GM04504 (cell line): ENCODE measurements around the gene COL25A1.

ENCODE experiments used
- DNase-seq: peaks from one replicate; pipeline ENCODE4 v3.0.0-alpha.2; 2012; ENCODE audit warnings: low read depth

Gene COL25A1

DNA sequence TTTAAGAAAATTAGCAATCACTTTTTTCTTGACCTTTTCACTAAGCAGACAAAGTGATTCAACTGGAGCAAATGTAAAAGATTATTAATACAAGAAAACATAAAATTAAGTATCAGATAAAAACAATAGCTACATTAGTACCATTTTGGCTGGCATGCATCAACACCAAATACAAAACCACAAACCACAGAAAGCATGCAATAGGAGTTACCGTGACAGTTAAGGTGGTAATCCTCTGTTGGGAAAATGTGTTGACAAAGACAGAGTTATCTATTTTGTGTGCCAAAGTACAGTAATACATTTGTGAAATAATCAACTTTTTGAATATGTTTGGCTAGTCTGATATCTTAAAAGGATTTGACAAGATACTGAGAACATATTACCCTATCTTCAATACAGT, 449.8 kb downstream of the COL25A1 start:
- no peak for DNase-seq

GRCh38 chr4:108851366-108851765, 451.1 kb downstream of the COL25A1 start:
- peak; percentile 36 for DNase-seq

DNA sequence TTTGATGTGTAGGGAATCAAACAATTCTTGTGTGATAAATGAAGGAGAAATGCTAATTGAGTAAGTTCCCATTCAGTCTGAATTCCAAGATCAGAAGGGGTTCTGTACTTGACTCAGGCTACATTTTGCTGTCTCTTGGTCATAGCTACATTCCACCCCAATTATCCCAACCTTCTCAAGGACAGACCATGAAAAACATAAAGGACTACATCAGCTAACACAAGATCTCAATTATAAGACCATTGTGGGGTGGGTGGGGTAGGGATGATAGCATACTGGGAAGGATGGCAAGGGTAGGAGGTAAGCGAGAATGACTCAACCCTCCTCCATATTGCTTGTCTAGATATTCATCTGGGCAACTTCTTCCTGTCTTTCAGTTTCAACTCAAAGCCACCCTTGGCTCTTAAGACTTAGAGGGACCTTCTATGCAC, 452.2 kb downstream of the COL25A1 start:
- no peak for DNase-seq

DNA sequence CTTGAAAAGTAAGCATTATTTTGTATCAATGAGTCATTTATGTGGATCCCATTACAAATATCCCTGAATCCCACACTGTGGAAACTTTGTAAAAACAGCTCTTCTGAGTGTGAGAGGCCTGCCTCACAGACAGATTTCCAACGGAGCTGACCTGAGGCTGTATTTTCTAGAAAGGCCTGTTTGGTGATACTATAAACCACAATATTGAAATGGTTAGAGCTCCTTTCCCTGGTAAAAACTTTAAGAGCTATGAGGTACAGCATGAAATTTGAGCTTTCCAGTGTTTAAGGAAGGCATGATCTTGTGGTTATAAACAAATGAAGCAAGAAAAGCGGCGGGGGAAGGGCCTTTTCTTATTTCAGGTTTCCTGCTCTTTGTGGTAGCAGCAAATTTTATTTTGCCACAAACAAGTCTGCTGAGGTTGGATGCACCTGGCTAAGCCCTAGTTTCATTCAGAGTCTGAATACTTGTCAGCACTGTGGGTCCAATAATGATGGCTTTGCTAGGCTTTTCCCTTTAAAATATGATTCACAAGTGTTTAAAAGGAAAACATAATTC, 452.8 kb downstream of the COL25A1 start:
- DNase-seq, result no peak

DNA sequence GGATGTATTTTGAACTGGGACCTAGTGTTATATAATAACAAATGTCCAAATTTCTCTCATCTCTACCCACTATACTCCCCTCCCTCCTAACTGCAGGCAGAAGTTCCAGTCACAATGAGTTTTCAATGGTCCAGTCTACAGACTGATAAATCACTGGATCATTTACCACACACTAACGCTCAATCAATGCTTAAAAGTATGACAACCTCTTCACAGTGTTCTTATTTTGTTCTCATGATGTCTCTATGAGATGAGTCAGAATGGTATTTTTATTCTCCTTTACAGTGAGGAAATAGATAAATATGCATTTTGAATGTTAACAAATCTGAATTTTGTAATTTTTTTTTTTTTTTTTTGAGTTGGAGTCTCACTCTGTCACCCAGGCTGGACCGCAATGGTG, 455.9 kb downstream of the COL25A1 start:
- no peak for DNase-seq

GRCh38 chr4:108840426-108840975, 462.0 kb downstream of the COL25A1 start:
- DNase-seq, result no peak

- DNase-seq, result no peak
Observed at GRCh38 chr4:108839333-108839732, 463.1 kb downstream of the COL25A1 start.

DNA sequence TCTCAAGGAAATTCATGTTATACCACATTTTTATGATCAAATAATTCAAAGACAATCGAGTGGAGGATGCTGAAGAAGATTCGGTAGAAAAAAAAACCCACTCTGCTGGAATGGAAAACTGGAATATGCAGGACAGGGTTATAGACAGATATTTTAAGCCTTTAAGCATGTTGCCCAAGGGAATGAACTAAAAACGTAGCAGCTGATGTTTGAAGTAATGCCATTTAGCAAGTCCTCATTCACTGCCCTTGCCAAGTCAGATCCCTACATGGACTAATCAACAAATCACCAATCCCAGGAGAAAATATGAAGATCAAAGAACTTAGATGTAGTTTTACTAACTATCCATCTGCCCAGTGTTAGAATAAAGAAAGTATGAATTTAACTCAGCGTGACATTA, 464.0 kb downstream of the COL25A1 start:
- no peak for DNase-seq

DNA sequence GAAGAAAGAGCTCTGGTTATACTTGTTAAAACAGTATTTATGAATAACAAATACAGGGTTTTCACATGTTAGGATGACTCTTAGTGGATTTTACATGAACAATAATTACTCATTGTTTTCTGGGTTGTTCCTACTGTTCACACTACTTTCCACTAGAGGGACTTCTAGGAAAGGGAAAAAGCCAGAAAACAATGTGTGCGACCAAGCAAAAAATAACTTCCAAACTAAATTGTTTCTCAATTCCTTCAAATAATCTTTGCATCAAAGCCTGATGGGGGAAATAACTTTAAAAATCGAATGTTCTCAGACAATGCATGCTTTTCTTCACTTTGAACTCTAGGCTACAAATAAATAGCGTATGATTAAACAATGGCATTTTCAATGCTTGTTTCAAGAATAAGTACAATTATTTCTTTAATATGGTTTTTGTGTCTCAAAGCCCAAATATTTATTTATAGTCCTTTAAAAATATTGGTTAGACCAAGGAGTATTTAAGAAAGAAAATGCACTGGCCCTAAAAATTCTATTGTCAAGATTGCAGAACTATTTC, 467.5 kb downstream of the COL25A1 start:
- DNase-seq, result no peak

GRCh38 chr4:108834166-108834834, 468.2 kb downstream of the COL25A1 start:
- DNase-seq, result no peak

- no peak for DNase-seq
Observed at GRCh38 chr4:108833046-108833445, 469.4 kb downstream of the COL25A1 start.

DNA sequence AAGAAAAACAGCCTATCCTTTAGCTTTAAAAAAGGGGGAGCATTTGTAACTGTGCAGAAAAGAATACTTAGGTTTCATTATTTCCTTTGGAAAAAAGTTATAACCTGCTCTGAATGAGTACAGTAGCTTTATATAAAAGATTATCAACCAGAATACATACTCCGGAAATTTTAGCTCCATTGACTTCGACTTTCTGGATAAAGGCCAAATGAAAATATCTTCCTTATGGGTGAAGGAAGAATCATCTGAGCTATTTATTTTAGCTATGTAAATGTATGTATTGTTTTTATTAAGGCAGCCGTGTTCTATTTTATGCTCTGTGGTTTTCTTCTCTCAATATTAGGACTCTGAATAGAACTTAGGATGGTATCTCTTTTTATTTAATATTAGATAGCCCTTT, 470.6 kb downstream of the COL25A1 start:
- no peak for DNase-seq

DNA sequence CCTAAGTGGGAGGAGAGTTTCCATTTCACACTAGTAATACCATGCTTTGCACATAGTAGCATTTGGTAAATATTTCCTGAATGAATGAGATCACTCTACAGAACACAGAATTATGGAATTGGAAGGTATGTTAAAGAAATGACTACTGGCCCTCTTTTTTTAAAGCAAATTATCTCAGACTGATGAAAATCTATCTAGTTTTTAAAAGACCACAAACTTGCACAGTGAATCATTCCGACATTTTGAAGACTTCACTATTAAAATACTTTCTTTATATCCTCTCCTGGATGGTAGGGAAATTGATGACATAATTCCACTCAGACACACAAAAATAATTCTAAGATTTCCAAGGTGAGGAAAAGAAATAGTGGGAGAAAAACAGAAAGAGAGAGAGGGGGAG, 471.2 kb downstream of the COL25A1 start:
- DNase-seq, result no peak

GRCh38 chr4:108830509-108831244, 471.8 kb downstream of the COL25A1 start:
- DNase-seq, result no peak

GRCh38 chr4:108829966-108830492, 472.4 kb downstream of the COL25A1 start:
- DNase-seq, result no peak

- DNase-seq, result no peak
Observed at GRCh38 chr4:108828620-108829019, 473.8 kb downstream of the COL25A1 start.

DNA sequence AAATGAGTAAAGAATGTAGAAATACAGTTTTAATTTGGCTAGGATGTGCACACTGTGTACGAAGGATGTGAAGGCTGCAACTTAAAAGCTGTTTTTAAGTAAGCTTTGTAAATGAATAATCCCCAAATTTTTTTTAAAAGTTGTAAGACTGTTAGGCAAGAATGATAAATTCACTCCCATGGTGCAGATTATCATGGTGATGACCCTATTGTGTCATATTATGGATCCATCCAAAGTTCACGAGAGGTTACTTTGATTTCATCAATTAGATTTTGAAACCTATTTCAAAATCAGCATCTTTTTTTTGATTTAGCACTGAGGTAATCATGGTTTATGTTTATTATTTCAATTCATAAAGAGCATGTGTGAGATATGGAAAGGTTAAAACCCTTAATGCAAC, 476.7 kb downstream of the COL25A1 start:
- DNase-seq, result no peak

DNA sequence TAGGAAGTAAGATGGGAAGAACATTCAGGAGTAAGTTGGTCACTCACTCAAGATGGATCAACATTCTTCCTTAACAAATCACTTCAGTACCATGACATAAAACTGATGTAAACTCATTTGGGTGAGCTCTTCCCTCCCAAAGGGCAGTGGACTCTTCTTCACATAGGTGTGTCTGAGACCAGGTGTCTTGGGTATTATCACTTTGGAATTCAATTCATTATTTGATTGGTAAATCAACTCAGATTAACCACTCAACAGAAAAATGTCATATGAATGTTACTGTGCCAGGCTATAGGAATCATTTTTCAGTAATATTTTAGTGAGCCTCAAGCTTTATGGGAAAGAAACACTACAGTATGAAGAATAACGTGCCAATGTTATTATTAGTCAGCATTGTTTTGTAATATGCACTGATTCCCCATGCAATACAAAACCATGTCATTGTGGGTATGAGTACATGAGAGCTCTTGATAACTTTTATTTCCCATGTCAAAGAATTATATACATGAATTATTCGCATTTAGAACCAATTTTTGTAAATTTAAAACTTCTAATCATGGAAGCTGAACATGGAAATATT, 481.0 kb downstream of the COL25A1 start:
- DNase-seq, result no peak

DNA sequence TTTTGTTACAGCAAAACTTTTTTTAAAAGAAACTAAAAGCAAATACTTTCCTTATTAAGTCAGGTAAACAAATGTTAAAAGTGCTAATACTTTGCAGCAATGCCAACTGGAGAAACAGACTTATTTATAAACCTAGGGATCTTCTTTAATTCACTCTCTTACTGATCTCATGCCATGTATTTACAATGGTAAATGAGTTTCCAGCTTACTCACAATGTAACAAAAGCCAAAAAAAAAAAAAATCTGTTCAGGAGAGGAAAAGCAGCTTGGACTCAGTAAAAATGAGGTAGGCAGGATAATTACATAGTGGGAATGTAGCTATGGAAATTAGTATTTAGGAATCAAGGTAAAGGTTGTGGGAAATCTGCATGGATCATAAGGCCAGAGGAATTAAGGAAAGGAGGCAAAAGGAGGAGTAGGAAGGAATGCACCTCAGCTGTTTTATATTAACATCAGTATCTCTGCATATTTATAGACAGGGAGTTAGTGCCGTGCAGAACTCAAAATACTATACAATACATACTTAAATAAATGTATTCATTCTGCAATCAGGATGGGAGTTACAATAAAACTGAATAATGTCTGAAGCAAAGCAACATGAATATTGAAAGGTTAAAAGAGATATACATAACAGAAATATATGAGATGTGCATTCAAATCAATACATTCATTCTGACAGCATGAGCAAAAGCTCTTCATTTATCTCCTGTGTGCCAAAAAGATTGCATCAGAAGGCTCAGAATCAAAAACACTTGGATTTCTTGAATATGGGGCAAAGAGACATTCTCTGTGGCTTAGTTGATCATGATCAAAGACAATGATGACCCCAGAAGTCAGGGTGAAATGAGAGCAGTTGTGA, 481.7 kb downstream of the COL25A1 start:
- no peak for DNase-seq

GRCh38 chr4:108814326-108814725, 488.1 kb downstream of the COL25A1 start:
- DNase-seq, result no peak

DNA sequence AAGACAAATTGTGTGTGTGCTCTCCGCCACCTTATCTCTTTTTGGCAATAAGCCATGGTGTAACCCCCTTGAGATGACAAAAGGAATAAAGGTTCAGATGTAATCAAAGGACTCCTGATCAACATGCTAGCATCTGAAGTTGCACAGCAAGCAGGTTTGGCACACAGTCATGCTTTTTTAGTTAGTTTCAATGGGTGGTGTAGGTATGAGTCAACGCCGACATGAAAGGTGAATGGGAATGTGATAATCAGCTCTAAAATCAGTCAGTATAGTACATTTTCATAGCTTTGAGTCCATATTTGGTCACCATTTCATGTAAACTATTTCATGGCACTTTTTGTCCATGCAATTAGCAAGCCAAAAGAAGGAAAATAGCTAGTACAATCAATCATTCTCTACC, 489.2 kb downstream of the COL25A1 start:
- no peak for DNase-seq
